Activated CD4-positive, CD25-positive, alpha-beta regulatory T cell (primary cell): Measurements from ENCODE around the gene HEBP2.

ENCODE experiments used
- DNase-seq, 4 experiments: peaks; one replicate each; lab custom pipeline; 2025; lab: John Stamatoyannopoulos, UW

Gene HEBP2

GRCh38 chr6:138454981-138455706, 51.1 kb downstream of the HEBP2 start:
- DNase-seq = peak in 3 of 4 experiments; percentile 5 to 48 (median 39)

- DNase-seq = peak in 2 of 4 experiments; percentile 4 to 14
Observed at GRCh38 chr6:138455746-138456400, 51.9 kb downstream of the HEBP2 start.

- no peak for DNase-seq
Observed at GRCh38 chr6:138456401-138456790, 52.4 kb downstream of the HEBP2 start.

GRCh38 chr6:138461647-138462046, 57.6 kb downstream of the HEBP2 start:
- no peak for DNase-seq

- no peak for DNase-seq
Observed at GRCh38 chr6:138464085-138464484, 60.1 kb downstream of the HEBP2 start.

GRCh38 chr6:138465007-138465645, 61.1 kb downstream of the HEBP2 start:
- no peak for DNase-seq

- DNase-seq = no peak
Observed at GRCh38 chr6:138467901-138468300, 63.9 kb downstream of the HEBP2 start.

- no peak for DNase-seq
Observed at GRCh38 chr6:138468320-138469015, 64.4 kb downstream of the HEBP2 start.
